PFSK-1 (cell line): ENCODE data around the gene CATSPER3.

Experiments
- FOXP2 ChIP-seq: optimal IDR thresholded peaks from 2 replicates; pipeline ENCODE3; 2011; ENCODE audit warnings: borderline replicate concordance, control low read depth, inconsistent platforms; ENCODE audit not compliant: insufficient read depth; ENCODE audit errors: extremely low read length, extremely low read depth
- POLR2AphosphoS5 ChIP-seq: IDR thresholded peaks from 2 replicates; pipeline ENCODE4 v1.6.1; 2012; ENCODE audit warnings: low read depth, mild to moderate bottlenecking, control low read depth, low read length, moderate library complexity
- REST ChIP-seq, 2 experiments: IDR thresholded peaks; 2 replicates each; pipeline versions ENCODE4 v1.6.1 to v1.8.0; 2011 to 2012; ENCODE audit warnings: low read depth in 2 of 2, low read length in 2 of 2, control low read depth in 1 of 2, inconsistent platforms in 1 of 2, mild to moderate bottlenecking in 1 of 2, moderate library complexity in 1 of 2; ENCODE audit not compliant: insufficient read depth in 1 of 2
- SIN3A ChIP-seq: IDR thresholded peaks from 2 replicates; pipeline ENCODE4 v1.6.1; 2012; ENCODE audit warnings: mild to moderate bottlenecking, low read length, moderate library complexity, borderline replicate concordance; ENCODE audit not compliant: insufficient read depth
- TAF1 ChIP-seq: IDR thresholded peaks from 2 replicates; pipeline ENCODE4 v1.6.1; 2012; ENCODE audit warnings: low read length, control low read depth, borderline replicate concordance; ENCODE audit not compliant: insufficient read depth

Gene CATSPER3

DNA sequence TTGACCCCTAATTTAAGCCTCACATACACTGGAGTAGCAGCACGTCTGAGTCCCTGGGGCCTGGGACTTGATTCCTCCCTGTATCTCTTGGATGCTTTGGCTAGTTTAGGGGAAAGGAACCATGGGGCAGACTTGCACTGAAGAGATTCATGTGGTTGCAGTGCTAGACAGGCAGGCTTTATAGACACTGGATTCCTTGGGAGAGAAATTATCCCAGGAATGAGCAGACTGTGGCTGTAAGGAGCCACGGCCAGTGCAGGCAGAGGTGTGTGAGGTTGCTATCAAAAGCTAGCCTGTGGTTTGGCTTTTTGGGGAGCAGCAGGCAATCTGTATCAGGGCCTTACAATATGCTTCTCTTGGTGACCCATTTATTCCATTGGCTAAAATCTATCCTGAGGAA, 86.8 kb downstream of the CATSPER3 start:
- TF ChIP-seq REST (IDR thresholded peaks at IDR 0.05; ENCODE audit: insufficient read depth in 1 of 2, low read depth in 2 of 2, low read length in 2 of 2) (no peak), POLR2AphosphoS5 (no peak), SIN3A (no peak), TAF1 (no peak), FOXP2 (no peak)

- TF ChIP-seq POLR2AphosphoS5: no peak
- TF ChIP-seq FOXP2: no peak
- TF ChIP-seq REST (IDR thresholded peaks at IDR 0.05; ENCODE audit: insufficient read depth in 1 of 2, low read depth in 2 of 2, low read length in 2 of 2): no peak
- no peak for TF ChIP-seq SIN3A
- no peak for TF ChIP-seq TAF1
Measured at GRCh38 chr5:135055396-135055795, 87.7 kb downstream of the CATSPER3 start.

DNA sequence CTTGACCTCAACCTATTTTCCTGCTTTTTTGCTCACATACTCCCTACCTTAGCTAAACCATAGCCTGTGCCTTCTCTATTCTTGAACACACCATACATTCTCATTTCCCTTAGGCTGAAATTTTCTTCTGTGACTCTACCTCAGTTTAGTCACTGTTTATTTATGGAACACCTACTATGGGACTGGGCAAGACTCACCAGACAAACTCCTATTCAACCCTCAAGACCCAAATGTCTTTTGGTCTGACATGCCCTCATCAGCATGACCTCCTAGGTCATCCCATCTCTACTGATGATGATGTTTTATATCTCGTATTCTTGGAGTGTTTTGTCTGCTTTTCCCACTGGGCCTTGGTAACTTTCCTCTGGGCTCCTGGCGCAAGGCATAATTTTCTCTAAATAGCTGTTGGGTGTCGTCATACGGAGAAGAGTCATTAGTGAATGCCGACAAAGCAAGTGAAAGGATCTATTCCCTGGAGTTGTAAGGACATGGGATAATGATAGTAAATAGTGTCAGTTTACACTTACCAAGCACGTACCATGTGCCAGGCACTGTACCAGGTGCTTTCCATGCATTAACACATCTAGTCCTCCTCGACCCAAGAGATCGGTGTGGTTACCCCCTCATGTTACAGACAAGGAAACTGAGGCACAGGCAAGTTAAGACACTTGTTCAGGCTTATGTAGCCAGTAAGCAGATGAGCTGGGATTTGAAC, 88.8 kb downstream of the CATSPER3 start:
- TF ChIP-seq TAF1: no peak
- no peak for TF ChIP-seq FOXP2
- TF ChIP-seq REST (IDR thresholded peaks at IDR 0.05; ENCODE audit: insufficient read depth in 1 of 2, low read depth in 2 of 2, low read length in 2 of 2): no peak
- TF ChIP-seq POLR2AphosphoS5: no peak
- no peak for TF ChIP-seq SIN3A

GRCh38 chr5:135057233-135057632, 89.5 kb downstream of the CATSPER3 start:
- TF ChIP-seq REST (IDR thresholded peaks at IDR 0.05; ENCODE audit: insufficient read depth in 1 of 2, low read depth in 2 of 2, low read length in 2 of 2): no peak
- TF ChIP-seq FOXP2: no peak
- TF ChIP-seq POLR2AphosphoS5: no peak
- no peak for TF ChIP-seq SIN3A
- TF ChIP-seq TAF1: no peak

DNA sequence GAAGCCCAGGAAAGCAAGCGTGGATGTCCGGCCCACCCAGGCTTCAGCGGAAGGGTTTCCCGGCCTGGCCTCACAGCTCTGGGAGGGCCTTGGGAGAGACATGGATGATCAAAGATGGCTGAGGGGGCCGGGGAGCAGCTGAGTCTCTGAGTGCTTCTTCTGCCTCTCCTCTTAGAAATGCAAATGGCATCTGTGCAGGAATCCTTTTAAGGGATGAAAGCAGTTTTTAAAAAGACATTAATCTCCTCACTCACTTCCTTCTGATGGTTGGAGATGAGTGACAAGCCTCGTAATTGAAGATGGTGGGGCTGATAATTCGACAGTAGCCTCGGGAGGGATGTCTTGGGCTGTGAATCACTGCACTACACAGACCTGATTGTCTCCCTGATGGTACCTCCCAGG, 90.6 kb downstream of the CATSPER3 start:
- no peak for TF ChIP-seq SIN3A
- TF ChIP-seq FOXP2: no peak
- TF ChIP-seq POLR2AphosphoS5: no peak
- TF ChIP-seq REST (IDR thresholded peaks at IDR 0.05; ENCODE audit: insufficient read depth in 1 of 2, low read depth in 2 of 2, low read length in 2 of 2): no peak
- TF ChIP-seq TAF1: no peak
